KOPT-K1 (cell line): ENCODE measurements around the gene NMRK1.

ENCODE experiments used
- H3K27ac ChIP-seq: fragments of 200-600 bp; sonication (generic); 2 replicates; pipeline ENCODE4 v1.5.1; 2016; ENCODE audit warnings: antibody characterized with exemption, mild to moderate bottlenecking, low read depth, low read length; ENCODE audit not compliant: poor library complexity, severe bottlenecking
- H3K36me3 ChIP-seq: fragments of 200-600 bp; sonication (generic); 2 replicates; pipeline ENCODE4 v1.5.1; 2017; ENCODE audit warnings: antibody characterized with exemption, mild to moderate bottlenecking, low read length, moderate library complexity; ENCODE audit not compliant: insufficient read depth
- H3K9me3 ChIP-seq: fragments of 200-600 bp; sonication (generic); 2 replicates; pipeline ENCODE4 v1.5.1; 2017; ENCODE audit warnings: antibody characterized with exemption, low read length, mild to moderate bottlenecking; ENCODE audit not compliant: insufficient read depth, poor library complexity, severe bottlenecking

NMRK1 gene

GRCh38 chr9:75053869-75054268, 34.1 kb downstream of the NMRK1 start:
- H3K27ac ChIP-seq, result no peak overlapping the region
- H3K36me3 ChIP-seq, result no peaks in the 10 kb centered on the region
- H3K9me3 ChIP-seq, result no peaks in the 10 kb centered on the region

GRCh38 chr9:75051285-75051684, 36.7 kb downstream of the NMRK1 start:
- Histone ChIP-seq H3K27ac (no peak overlapping the region), H3K9me3 (no peaks in the 10 kb centered on the region), H3K36me3 (no peaks in the 10 kb centered on the region)

GRCh38 chr9:75047506-75047905, 40.4 kb downstream of the NMRK1 start:
- H3K9me3 ChIP-seq, result no peaks in the 10 kb centered on the region

GRCh38 chr9:75046725-75047345, 41.1 kb downstream of the NMRK1 start:
- Histone ChIP-seq H3K9me3 (no peaks in the 10 kb centered on the region), H3K36me3 (no peaks in the 10 kb centered on the region), H3K27ac (no peak overlapping the region)

More at GRCh38 chr9:75047506-75047905, 40.4 kb downstream of the NMRK1 start:
- H3K27ac ChIP-seq, result no peak overlapping the region
- H3K36me3 ChIP-seq, result no peaks in the 10 kb centered on the region

GRCh38 chr9:75041041-75041440, 46.9 kb downstream of the NMRK1 start:
- Histone ChIP-seq H3K27ac (no peak overlapping the region), H3K9me3 (no peaks in the 10 kb centered on the region), H3K36me3 (no peaks in the 10 kb centered on the region)

GRCh38 chr9:75039801-75040200, 48.2 kb downstream of the NMRK1 start:
- no peaks in the 10 kb centered on the region for H3K9me3 ChIP-seq
- H3K36me3 ChIP-seq, result no peaks in the 10 kb centered on the region
- no peak overlapping the region for H3K27ac ChIP-seq

- no peaks in the 10 kb centered on the region for H3K36me3 ChIP-seq
- H3K27ac ChIP-seq, result no peak overlapping the region
- no peaks in the 10 kb centered on the region for H3K9me3 ChIP-seq
These were observed 48.9 kb downstream of the NMRK1 start for GRCh38 chr9:75039009-75039408.

- Histone ChIP-seq H3K9me3 (no peaks in the 10 kb centered on the region), H3K27ac (no peak overlapping the region), H3K36me3 (no peaks in the 10 kb centered on the region)
These were observed 51.2 kb downstream of the NMRK1 start for GRCh38 chr9:75036793-75037192.

- Histone ChIP-seq H3K36me3 (no peaks in the 10 kb centered on the region), H3K9me3 (no peaks in the 10 kb centered on the region), H3K27ac (no peak overlapping the region)
These were observed 54.0 kb downstream of the NMRK1 start for GRCh38 chr9:75033791-75034473.

GRCh38 chr9:75027187-75028107, 60.5 kb downstream of the NMRK1 start:
- no peaks in the 10 kb centered on the region; the same call in 1 of the 2 replicates for H3K36me3 ChIP-seq
- H3K9me3 ChIP-seq, result no peaks in the 10 kb centered on the region
- peak overlapping the region; percentile 84 for H3K27ac ChIP-seq

GRCh38 chr9:75023846-75024245, 64.1 kb downstream of the NMRK1 start:
- H3K36me3 ChIP-seq, result no peaks in the 10 kb centered on the region; the same call in 1 of the 2 replicates
- H3K9me3 ChIP-seq, result no peaks in the 10 kb centered on the region
- H3K27ac ChIP-seq, result no peak overlapping the region

- Histone ChIP-seq H3K36me3 (peaks cover 10% of the 10 kb centered on the region), H3K27ac (no peak overlapping the region), H3K9me3 (no peaks in the 10 kb centered on the region)
These were observed 68.3 kb downstream of the NMRK1 start for GRCh38 chr9:75019654-75020053.

- H3K36me3 ChIP-seq, result peaks cover 12% of the 10 kb centered on the region
- H3K9me3 ChIP-seq, result no peaks in the 10 kb centered on the region
- no peak overlapping the region for H3K27ac ChIP-seq
These were observed 68.9 kb downstream of the NMRK1 start for GRCh38 chr9:75019022-75019421.

GRCh38 chr9:75017378-75017777, 70.6 kb downstream of the NMRK1 start:
- H3K36me3 ChIP-seq, result peaks cover 22% of the 10 kb centered on the region
- no peak overlapping the region for H3K27ac ChIP-seq
- no peaks in the 10 kb centered on the region for H3K9me3 ChIP-seq

- Histone ChIP-seq H3K36me3 (peaks cover 43% of the 10 kb centered on the region), H3K27ac (no peak overlapping the region)
These were observed 74.2 kb downstream of the NMRK1 start for GRCh38 chr9:75013735-75014134.

More at GRCh38 chr9:75013735-75014134, 74.2 kb downstream of the NMRK1 start:
- H3K9me3 ChIP-seq, result no peaks in the 10 kb centered on the region
